Endothelial cell of hepatic sinusoid (primary cell): ENCODE data around the gene RXYLT1.
"Not testable (repeated sequence)": the region's sequence is repeated elsewhere in the genome, so short reads cannot be mapped to it uniquely, and the experiment has no call there.

Experiments
- in situ Hi-C: cut with HindIII; loops from 2 replicates; pipeline ENCODE4 v1.10.0; 2017; ENCODE audit warnings: low sequenced_read_pairs

Gene RXYLT1

GRCh38 chr12:63842750-63843149 lies 63.0 kb downstream of the RXYLT1 start:
- in situ Hi-C loops: not testable (repeated sequence)

- in situ Hi-C loops: no loop called here
Measured at GRCh38 chr12:63843254-63843720, 63.6 kb downstream of the RXYLT1 start.

- in situ Hi-C loops: no loop called here
Measured at GRCh38 chr12:63843721-63844390, 64.1 kb downstream of the RXYLT1 start.

- in situ Hi-C loops: no loop called here
Measured at GRCh38 chr12:63844391-63845341, 65.0 kb downstream of the RXYLT1 start, which contains the start of gene SRGAP1. TSS of gene SRGAP1 (plus strand) at chr12:63844700. CDS start at chr12:63844817, 117 bp downstream.

- in situ Hi-C loops: no loop called here
Measured at GRCh38 chr12:63845726-63846125, 66.0 kb downstream of the RXYLT1 start.

GRCh38 chr12:63846238-63846967 lies 66.7 kb downstream of the RXYLT1 start:
- in situ Hi-C loops: no loop called here

- in situ Hi-C loops: no loop called here
Measured at GRCh38 chr12:63848450-63848849, 68.7 kb downstream of the RXYLT1 start.

- in situ Hi-C loops: no loop called here
Measured at GRCh38 chr12:63849106-63849620, 69.5 kb downstream of the RXYLT1 start.

GRCh38 chr12:63849641-63850040 lies 69.9 kb downstream of the RXYLT1 start:
- in situ Hi-C loops: no loop called here

- in situ Hi-C loops: no loop called here
Measured at GRCh38 chr12:63853978-63854377, 74.3 kb downstream of the RXYLT1 start.

- in situ Hi-C loops: no loop called here
Measured at GRCh38 chr12:63855299-63855698, 75.6 kb downstream of the RXYLT1 start.

- in situ Hi-C loops: no loop called here
Measured at GRCh38 chr12:63857771-63858670, 78.3 kb downstream of the RXYLT1 start.
